ENCODE results near the gene NPEPPS.
A peak's percentile ranks its signal among the peaks of the same experiment; 100 is the strongest.
"Not testable (repeated sequence)": the region's sequence is repeated elsewhere in the genome, so short reads cannot be mapped to it uniquely, and the experiment has no call there.

The NPEPPS gene

DNA sequence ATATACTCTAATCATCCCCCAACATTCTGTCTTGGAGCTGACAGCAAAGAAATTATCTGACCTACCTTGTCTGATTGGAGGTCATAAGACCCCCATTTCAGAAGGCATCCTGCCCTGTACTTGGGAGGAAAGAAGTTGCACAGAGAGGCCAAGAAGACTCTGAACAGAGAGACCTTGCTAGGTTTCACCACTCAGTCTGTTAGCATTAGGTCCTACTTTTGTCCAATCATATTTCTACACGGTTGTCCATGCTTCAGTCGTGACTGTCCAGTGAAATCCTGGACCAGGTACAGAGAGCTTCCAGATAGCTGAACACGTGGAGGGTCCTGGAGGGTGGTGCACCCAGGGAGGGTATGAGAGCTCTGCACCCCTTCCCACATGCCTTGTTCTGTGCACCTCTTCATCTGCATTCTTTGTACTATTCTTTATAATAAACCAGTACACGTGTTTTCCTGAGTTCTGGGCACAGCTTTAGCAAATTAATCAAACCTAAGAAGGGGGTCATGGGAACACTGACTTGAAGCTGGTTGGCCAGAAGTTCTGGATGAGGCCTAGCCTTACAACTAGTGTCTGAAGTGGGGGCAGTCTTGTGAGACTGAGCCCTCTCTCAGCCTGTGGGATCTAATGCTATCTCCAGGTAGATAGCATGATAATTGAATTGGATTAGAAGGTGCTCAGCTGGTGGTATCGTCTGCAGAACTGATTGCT lies 30.9 kb downstream of the NPEPPS start:
- not testable (repeated sequence) for DNase-seq

DNA sequence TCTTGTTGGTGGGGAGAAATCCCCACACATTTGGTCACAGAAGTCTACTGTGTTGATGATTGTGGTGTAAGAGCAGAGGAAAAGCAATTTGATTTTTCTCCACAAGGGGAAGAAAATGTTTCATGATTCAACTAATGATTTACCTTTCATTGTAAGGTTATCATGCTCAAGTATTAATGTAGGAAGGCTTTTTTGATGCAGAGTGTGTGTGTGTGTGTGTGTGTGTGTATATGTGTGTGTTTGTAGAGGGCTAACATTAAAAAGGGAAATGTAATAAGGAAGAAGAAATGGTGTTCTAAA lies 31.4 kb downstream of the NPEPPS start:
- not testable (repeated sequence) for DNase-seq

DNA sequence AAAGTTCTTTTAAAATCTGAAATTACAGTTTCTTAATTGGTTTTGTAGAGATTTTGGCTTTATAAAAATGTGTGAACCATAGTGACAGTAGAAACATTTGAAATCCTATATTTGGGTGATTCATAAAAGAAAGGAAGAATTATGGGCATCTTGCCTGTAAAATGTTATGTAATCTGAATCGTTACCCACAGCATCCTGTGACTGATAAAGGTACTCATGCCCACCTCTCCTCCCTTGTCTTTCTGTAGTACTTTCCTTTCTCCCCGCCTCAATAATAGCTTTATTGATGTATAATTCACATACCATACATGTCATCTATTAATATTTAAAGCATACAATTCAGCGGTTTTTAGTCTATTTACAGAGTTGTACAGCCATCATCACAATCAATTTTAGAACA lies 36.4 kb downstream of the NPEPPS start:
- not testable (repeated sequence) for DNase-seq

DNA sequence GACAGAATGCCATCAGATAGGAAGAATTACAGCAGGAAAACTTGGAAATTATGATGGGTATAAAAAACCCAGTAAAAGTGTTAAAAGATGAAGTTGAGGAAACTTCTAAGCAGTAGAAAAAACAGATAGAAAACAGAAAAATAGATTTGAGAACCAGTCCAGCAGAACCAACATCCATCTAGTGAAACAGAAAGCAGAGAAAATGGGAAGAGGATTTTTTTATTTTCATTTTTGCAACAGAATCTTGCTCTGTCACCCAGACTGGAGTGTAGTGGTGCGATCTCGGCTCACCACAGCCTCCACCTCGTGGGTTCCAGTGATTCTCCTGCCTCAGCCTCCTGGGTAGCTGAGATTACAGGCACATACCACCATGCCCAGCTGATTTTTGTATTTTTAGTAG lies 41.7 kb downstream of the NPEPPS start:
- peak; percentile 58 for DNase-seq

DNA sequence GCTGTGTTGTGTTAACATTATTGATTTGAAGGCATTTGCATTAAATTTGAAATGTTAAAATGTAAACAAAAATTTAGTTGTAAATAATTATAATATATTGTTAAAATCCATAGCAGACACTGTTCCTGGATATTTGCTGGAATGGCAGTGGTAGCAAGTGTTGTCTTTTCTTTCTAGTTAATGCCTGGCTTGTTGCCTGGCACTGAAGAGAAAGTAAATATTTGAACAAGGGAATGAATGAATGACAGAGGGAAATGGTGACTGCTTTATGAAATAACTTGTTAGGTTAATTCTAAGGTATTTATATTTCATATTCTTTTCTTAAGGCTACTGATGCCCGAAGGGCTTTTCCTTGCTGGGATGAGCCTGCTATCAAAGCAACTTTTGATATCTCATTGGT lies 51.5 kb downstream of the NPEPPS start:
- not testable (repeated sequence) for DNase-seq

DNA sequence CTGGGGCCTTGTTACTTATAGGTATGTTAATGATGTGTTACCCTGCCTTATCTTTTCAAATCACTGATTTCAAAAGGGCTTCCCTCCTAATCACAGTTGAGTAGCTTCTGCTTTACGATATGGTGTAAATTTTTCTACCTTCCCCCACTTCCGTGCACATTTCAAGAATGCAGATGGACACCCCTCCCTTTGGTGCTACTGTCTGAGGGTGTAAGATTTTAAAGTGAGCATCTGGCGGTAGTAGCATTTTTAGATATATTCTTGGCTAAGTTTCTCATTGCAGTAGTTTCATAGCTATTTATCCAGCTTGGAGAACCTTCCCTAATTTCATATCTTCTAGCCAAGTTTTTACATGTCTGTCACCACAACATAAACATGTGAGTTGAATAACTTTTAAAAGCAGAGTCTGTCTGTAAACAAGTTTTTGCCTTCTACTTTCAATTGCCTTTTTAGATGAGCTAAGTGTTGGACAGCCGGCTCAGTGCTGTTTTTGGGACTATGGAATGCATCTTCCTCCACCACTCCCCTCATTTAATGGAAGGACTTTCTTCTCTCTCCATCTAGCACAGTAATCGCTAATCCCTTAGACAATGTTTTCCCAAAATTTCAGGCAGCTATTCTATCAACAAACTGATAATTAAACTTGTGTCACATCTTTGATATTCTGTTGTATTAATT lies 55.6 kb downstream of the NPEPPS start:
- DNase-seq = not testable (repeated sequence)

DNA sequence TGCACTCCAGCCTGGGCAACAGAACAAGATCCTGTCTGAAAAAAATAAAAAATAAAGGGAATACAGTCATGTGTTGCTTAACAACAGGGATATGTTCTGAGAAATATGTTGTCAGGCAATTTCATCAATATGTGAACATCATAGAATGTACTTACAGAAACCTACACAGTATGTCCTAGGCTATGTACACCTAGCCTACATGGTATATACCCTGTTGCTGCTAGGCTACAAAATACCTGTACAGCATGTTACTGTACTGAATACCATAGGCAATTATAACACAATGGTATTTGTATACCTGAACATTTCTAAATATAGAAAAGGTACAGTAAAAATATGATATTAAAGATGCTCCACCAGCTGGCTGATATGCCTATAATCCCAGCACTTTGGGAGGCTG lies 62.6 kb downstream of the NPEPPS start:
- not testable (repeated sequence) for DNase-seq

DNA sequence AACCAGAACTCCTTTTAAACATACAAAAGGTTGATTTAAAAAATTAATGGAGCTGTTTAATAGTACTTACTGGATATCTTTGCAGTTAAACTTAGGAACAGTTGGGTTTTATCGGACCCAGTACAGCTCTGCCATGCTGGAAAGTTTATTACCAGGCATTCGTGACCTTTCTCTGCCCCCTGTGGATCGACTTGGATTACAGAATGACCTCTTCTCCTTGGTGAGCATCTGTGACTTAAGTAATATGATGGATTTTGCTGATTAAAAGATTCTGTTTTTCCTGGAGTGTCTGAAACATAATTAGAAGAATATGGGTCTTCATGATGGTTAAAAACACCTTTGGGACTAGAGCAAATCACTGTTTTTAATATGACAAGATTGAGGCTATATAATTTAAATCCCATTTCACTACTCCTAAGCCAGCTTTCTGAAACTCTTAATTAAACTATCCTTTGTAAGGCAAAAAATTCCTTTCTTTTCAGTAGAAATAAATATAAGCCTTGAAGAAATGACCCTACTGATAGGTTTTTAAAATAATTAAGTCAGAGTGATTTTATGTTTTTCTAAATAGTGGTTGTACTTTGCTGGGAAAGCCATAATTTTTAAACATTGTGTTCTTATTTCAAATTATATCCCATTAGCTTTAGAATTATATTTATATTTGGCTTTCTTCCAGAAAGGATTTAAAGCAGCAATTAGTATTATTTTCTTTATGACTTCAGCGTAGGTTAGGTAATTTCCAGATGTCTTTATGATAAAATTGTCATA lies 73.1 kb downstream of the NPEPPS start:
- no peak for DNase-seq

DNA sequence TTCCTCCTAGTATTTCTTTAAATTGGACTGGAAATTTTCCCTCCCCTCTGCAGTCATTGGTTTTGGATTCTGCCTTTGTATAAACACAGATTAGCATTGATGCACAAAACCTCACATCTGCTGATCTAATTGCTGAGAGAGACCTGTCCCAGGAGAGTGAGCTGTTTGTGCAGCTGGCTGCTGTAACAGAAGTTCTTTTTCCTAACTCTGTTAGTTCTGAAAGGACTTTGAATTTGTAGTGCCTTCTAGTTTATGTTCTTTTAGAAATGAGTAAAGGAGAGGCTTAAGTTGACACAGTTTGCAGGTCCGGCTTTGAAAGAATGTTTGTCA lies 73.7 kb downstream of the NPEPPS start:
- no peak for DNase-seq

DNA sequence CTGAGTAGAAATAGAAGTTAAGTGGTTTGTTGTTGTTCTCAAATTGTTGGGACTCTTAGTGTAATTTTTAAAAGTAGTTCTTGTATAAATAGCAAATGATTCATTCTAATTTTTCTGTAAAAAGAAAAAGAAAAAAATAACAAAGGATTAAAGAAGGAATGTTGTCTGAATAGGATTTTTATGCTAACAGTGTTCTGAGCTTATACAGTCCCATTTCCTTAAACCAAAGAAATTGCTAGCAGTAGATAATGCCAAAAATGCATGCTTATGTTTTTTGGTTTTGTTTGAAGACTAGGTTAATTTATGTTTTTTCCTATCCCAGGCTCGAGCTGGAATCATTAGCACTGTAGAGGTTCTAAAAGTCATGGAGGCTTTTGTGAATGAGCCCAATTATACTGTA lies 74.1 kb downstream of the NPEPPS start:
- no peak for DNase-seq

DNA sequence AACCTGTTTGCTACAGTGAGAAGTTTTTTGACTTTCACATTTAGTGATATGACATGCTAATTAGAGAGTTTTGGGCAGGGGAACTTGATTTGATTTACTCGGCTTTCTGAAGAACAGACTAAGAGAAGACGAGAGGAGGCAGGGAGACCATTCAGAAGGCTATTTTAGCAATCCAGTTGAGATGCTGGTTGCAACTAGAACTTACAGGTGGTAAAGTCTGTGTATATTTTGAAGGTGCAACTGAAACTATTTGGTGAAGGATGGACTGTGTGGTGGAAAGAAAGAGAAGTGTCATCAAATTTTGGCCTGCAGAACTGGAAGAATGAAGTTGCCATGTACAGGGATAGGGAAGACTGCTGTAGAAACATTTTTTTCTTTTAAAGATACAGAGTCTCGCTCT lies 76.6 kb downstream of the NPEPPS start:
- no peak for DNase-seq

DNA sequence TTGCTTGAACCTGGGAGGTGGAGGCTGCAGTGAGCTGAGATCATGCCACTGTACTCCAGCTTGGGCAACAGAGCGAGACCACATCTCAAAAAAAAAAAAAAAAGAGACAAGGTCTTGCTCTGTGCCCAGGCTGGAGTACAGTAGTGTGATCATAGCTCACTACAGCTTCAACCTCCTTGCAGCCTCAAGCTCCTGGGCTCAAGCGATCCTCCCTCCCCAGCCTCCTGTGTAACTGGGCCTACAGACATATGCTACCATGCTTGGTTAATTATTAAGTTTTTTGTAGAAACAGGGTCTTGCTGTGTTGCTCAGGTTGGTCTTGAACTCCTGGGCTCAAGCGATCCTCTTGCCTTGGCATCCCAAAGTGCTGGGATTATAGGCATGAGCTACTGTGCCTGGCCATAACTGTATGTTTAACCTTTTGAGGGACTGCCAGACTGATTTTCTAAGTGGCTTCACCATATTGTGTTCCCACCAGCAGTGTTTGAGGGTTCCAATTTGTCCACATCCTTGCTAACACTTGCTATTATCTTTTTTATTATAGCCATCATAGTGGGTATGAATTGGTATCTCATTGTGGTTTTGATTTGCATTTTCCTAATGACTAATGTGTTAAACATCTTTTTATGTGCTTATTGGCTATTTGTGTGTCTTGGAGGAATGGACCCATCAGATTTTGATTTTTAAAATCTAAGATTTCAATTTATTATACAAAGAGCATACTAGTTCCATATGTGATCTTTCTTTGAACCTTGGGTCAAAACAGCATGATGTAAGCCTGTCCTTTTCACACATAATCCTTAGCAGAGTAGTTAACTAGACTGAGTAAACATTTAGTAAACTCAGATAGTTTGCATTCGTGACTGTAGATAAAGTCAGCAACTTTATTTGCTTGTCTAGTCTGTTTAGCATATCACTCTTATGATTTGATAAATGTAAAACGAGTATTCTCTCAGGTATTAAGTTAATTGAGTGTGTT lies 80.8 kb downstream of the NPEPPS start:
- no peak for DNase-seq

DNA sequence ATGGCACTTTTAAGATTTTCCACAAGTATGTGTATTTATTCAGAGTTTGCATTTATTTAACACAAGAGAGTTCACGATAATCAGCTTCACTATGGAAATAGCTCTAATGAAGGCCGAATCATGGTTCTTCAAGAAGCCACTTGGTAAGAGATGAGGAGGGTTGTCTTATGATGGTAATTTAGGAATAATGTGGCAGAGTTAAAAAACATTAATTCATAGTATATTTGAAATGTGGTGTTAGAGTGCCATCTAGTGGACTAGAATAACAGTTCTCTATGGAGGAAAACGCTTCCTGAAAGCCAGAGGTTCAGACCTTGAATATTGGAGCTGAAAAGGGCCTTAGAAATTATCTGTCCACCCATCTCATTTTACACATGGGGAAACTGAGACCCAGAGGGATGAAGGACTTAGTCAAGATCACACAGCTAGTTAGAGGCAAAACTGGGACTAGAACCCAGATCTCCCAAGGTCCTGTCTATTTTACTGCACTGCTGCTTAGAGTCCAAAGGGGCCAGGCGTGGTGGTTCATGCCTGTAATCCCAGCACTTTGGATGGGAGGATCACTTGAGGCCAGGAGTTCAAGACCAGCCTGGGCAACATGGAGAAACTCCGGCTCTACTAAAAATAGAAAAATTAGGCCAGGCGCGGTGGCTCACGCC lies 85.0 kb downstream of the NPEPPS start:
- DNase-seq = peak; percentile 68

DNA sequence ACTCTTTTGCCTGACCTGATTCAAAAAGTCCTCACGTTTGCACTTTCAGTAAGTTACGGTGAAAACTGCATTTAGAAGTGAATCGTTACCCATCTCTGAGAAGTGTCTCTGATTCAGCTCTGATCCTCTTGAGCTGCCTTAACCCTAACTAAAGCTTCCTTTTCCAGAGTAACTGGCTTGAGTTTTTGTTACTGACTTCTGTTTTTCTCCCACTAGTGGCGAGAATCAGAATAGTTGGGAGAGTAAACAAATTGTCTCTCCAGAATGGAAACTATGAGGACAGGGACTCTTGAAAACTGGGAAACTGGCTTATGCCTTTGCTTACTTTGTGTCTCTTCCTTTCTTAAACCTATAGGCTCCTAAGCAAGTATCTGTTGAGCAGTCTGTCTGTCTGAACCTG lies 87.5 kb downstream of the NPEPPS start:
- DNase-seq = no peak

DNA sequence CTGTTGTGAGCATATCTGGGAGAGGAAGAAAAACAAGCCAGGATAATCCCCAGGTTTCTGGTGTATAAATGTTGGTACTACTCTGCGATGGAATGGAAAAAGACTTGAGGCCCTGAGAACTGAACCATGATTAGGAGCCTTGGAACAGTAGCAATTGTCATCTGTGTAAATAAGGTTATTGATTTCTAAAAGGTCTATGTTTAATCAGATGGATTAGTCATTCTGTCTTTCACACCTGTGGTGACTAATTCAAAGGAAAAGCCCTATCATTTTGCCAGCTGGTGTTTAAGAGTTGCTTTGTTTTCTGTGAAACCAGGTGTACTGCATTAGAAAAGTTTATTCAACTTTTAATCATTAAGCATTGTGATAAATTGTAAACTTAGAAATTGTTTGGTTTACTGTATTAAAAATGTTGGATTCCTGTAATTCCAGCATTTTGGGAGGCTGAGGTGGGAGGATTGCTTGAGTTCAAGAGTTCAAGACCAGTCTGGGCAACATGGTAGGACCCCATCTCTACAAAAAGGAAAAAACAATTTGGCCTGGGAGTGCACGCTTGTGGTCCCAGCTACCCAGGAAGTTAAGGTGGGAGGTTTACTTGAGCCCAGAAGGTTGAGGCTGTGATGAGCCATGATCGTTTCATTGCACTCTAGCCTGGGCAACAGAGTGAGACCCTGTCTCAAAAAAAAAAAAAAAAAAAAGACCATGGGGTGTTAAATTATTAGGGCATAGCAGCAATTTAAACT lies 89.8 kb downstream of the NPEPPS start:
- DNase-seq = no peak

DNA sequence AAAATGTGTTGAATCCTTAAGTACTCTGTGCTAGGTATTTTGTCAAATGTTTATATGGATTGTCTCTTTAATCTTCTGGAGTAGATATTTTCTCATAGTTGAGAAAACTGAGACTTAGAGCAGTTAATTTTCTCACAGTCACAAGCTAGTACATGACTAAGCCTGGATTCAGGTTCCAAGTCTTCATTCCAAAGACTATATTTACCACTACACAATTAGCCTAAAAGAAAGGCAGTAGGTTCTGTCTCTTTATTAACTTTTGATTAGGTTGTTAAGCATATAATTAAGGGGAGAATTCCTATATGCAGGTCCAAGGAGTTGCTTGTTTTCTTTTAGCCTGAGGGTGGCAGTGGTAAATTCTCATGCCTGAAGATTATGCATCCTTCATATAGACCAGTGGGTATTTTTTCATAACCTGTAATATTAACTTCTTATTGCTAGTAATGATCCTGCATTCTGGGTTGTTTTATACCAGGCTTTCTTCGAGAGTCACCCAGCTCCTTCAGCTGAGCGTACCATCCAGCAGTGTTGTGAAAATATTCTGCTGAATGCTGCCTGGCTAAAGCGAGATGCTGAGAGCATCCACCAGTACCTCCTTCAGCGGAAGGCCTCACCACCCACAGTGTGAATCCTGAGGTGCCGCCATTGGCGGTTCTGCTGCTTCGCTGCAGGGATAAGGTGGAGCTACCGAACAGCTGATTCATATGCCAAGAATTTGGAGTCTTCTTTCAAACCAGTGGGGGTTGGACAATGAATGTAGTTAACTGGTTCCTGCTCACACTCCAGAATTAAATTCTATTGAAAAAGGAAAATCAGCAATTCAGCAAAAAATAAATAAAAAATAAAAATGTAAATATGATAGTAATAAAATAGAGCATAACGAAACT lies 90.6 kb downstream of the NPEPPS start:
- DNase-seq = no peak

DNA sequence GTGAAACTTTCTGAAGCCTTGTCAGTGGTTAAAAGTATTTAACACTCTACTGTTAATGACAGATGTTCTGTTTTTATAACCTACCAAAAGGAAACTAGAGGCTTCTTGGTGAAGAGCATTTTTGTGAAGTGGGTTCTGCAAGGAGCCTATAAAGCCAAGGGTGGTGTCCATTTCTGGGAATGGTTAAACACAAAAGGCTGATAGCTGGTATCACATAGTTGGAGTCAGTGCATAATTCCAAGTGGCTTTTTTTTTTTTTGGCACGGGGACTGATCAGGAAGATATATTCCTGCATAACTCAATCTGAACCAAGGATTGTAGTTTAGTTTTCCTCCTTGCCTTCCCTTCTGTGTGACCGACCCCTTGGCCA lies 91.3 kb downstream of the NPEPPS start:
- no peak for DNase-seq

DNA sequence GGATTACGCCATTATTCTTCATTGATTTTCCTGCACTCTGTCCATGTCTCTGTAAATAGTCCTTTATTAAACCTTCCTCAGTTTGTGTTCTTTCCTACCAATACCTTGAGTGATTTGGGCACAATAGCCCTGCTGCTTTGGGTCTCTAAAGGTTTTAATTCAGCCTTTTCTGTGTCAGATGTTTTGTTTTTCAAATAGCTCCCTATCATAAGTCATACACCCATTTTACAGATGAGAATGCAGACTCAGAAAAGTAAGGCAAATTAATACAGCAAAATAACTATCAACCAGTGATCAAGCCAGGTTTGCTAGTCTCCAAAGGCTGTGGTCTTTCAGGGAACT lies 93.8 kb downstream of the NPEPPS start:
- DNase-seq = no peak

DNA sequence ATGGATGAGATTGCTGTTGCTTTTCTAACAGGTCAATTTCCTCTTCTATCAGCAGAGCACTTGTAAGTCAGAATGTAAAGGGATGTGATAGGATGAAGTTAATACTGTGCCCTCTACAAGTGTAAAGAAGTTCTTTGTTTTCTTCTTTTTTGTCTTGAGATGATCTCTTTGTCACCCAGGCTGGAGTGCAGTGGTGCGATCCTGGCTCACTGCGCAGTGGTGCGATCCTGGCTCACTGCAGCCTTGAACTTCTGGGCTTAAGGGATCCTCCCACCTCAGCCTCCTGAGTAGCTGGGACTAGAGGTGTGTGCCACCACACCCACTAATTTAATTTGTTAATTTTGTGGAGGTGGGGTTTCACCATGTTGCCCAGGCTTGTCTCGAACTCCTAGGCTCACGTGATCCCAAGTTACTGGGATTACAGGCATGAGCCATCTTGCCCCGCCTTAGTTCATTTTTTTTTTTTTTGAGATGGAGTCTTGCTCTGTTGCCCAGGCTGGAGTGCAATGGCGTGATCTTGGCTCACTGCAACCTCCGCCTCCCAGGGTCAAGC lies 97.2 kb downstream of the NPEPPS start:
- DNase-seq = no peak

DNA sequence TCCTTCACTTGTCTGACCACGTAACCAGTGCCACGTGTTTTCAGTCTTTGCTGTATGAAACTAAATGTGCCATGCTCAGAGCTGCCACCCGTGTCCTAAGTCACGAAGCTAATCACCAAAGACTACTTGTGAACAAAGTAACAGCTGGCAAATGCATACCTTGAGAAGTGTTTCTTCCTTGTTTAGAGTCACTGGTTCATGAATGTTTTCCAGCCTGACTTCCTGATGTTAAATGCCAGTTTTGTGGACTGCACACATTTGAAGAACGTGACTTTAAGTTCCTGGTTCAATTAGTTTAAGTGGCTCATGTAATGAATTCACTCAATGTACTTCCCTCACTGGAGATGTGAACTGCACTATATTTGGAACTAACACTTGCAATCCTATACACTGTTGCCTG lies 98.9 kb downstream of the NPEPPS start:
- DNase-seq = no peak

DNA sequence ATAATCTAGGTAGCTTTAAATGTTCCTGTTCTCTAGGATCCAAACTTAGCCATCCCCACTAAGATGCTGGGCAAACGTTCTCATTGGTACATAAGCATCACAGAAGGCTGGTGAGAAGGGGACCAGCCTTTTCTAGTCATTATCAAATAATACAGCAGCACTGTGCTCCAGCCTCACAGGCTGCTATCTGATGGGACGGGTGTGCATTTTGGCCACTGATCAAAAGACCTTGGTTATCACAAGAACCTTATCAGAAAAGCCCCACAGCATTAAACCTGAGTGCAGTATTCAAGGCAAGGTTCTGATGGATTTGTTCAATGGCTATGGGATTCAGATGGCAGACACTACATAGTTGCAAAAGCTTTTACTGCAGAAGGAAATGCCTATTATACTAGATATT lies 99.7 kb downstream of the NPEPPS start:
- DNase-seq = no peak
